Measurements from ENCODE around the gene ITGA11. TPM values are rescaled to one million over a fixed set of nuclear protein-coding genes. Genes with fewer than 3 reads are reported as not detected.
A peak's percentile ranks its signal among the peaks of the same experiment; 100 is the strongest.
"Not testable (repeated sequence)": the region's sequence is repeated elsewhere in the genome, so short reads cannot be mapped to it uniquely, and the experiment has no call there.

ITGA11 gene
- total RNA-seq, 4 donors from 2014 or later = 3.3 to 15.8 (median 8.6) TPM

DNA sequence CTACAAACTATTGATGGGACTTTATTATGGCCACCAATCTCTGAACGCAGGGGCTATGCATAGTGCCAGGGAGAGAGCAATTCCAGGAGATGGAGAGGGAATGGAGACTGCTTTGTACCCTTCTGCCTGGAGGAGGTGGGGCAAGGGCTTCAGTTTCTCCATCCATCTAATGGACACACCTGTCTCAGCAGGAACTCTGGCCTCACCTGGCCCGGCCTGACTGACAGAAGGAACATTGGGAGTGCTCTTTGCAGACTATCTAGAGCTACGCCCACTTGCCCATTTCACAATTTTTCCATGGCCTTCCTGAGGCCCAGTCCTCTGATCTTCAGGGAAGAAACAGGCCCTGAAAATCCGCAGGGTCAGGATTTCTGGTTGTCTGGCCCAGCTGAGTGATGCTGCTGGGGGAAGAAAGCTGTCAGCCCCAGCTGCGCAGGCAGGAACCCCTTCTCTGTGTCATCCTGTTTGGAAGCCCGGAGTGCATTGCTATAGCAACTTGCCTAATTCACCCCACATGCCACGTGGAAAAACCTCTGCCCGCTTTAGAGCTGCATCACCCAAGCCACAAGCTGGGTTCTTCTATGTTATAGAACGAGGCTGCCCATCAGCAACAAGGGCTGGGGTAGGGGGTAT lies 6.4 kb downstream of the ITGA11 start:
- Histone ChIP-seq H3K36me3 (no peaks in the 10 kb centered on the region), H3K9me3 (no peaks in the 10 kb centered on the region), H3K27ac (replicated peaks in 1 of 4) (no peak overlapping the region), H3K4me3 (no peak overlapping the region), H3K27me3 (peaks cover 0 to 21% (median 0%) of the 10 kb centered on the region in 4 donors), H3K4me1 (peaks cover 0 to 7% (median 2%) of the 10 kb centered on the region in 4 donors)
- intact Hi-C loops (cut with DNase I) = no loop called here
- no peak for TF ChIP-seq EP300 (IDR thresholded peaks at IDR 0.05)
- no peak for DNase-seq (ENCODE audit: extremely low spot score)
- WGBS = 64% methylated on average over 6 of the region's 9 CpGs

DNA sequence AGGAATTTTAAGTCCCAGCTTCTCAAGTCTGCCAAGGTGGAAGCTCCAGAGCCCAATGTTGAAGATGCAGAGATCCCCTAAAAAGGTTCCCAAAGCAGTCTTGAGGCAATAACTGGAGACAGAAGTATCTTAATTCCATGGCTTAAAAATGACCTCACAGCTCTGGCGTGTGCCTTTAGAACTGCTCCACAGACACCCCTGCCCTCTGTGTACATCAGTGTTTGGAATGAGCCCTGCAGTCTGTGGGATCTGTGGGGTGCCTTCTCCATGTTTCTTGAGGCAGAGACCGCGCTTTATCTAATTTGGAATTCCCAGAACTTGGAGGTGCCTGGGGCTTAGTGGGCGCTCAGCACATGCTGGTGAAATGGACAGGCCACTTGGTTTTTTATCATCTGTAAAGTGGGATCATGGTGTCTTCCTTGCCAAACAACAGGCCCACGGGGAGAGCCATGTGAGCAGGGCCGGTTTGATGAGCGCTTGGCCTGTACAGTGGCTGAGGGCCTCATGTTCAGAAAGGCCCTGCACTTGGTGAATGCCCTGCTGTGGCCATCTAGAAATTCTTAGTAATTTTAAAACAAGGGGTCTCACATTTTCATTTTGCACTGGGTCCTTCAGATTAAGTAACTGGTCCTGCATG lies 7.1 kb downstream of the ITGA11 start:
- peaks cover 0 to 9% (median 0%) of the 10 kb centered on the region in 4 donors for H3K4me1 ChIP-seq
- no peak overlapping the region for H3K27ac ChIP-seq (replicated peaks in 1 of 4)
- H3K27me3 ChIP-seq = peaks cover 0 to 14% (median 0%) of the 10 kb centered on the region in 4 donors
- no peak for TF ChIP-seq POLR2AphosphoS5 (IDR thresholded peaks at IDR 0.05)
- no peak overlapping the region for H3K4me3 ChIP-seq
- 84% methylated on average over 7 of the region's 7 CpGs for WGBS
- no peak for DNase-seq (ENCODE audit: extremely low spot score)
- H3K36me3 ChIP-seq = no peaks in the 10 kb centered on the region
- H3K9me3 ChIP-seq = no peaks in the 10 kb centered on the region
- intact Hi-C loops (cut with DNase I) = no loop called here

DNA sequence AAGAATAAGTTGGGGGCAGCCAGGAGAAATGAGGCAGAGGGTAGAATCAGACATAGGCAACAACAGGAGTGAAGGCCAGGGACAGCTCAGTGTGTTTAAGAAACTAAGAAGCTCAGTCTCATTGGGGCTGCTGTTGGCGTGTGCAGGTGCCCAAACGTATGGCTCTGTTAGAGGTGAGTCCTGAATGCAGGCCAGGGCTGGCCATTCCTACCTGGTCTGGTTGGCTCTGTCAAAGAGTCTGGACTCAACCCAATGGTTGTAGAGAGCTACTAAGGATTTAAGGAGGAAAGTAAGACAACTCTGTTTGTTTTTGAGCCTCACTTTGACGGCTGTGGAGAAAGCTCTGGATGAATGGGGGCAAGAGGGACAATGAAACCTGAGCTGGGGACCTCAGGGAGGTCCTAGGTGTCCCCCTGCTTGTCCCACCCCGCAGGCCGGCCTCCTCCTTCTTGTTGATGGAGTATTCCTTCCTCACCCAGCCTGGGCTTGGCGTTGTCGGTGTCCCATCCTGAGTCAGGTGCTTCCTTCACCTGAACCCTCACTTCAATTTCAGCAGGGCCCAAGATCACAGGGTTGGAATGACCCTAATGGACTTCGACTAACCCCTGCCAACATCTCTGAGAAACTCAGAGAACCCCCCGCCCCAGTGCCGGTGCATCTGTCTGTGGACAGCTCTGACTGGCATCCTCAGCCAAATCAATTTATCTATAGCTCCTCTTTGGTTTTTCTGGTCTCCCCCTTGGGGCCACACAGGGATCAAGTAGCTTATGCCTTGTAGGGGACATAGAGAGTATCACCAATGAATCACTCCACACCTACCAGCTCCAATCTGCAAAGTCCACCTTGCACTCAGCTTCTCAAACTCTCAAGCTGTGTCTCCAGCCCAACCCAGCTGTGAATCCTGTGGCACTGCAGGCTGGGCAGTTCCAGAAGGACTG lies 8.3 kb downstream of the ITGA11 start:
- Histone ChIP-seq H3K36me3 (no peaks in the 10 kb centered on the region), H3K9me3 (no peaks in the 10 kb centered on the region), H3K27me3 (peaks cover 0 to 6% (median 0%) of the 10 kb centered on the region in 4 donors), H3K4me1 (peaks cover 3 to 21% (median 8%) of the 10 kb centered on the region in 4 donors), H3K4me3 (no peak overlapping the region), H3K27ac (replicated peaks in 1 of 4) (no peak overlapping the region)
- intact Hi-C loops (cut with DNase I) = no loop called here
- TF ChIP-seq EP300 (IDR thresholded peaks at IDR 0.05) (no peak), POLR2A (IDR thresholded peaks at IDR 0.05; ENCODE audit: low read depth) (no peak), POLR2AphosphoS5 (IDR thresholded peaks at IDR 0.05) (no peak)
- TF ChIP-seq, protein P1, sequence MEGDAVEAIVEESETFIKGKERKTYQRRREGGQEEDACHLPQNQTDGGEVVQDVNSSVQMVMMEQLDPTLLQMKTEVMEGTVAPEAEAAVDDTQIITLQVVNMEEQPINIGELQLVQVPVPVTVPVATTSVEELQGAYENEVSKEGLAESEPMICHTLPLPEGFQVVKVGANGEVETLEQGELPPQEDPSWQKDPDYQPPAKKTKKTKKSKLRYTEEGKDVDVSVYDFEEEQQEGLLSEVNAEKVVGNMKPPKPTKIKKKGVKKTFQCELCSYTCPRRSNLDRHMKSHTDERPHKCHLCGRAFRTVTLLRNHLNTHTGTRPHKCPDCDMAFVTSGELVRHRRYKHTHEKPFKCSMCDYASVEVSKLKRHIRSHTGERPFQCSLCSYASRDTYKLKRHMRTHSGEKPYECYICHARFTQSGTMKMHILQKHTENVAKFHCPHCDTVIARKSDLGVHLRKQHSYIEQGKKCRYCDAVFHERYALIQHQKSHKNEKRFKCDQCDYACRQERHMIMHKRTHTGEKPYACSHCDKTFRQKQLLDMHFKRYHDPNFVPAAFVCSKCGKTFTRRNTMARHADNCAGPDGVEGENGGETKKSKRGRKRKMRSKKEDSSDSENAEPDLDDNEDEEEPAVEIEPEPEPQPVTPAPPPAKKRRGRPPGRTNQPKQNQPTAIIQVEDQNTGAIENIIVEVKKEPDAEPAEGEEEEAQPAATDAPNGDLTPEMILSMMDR (IDR thresholded peaks at IDR 0.05) = no peak
- DNase-seq (ENCODE audit: extremely low spot score) = no peak
- WGBS = 87% methylated on average over 10 of the region's 10 CpGs

DNA sequence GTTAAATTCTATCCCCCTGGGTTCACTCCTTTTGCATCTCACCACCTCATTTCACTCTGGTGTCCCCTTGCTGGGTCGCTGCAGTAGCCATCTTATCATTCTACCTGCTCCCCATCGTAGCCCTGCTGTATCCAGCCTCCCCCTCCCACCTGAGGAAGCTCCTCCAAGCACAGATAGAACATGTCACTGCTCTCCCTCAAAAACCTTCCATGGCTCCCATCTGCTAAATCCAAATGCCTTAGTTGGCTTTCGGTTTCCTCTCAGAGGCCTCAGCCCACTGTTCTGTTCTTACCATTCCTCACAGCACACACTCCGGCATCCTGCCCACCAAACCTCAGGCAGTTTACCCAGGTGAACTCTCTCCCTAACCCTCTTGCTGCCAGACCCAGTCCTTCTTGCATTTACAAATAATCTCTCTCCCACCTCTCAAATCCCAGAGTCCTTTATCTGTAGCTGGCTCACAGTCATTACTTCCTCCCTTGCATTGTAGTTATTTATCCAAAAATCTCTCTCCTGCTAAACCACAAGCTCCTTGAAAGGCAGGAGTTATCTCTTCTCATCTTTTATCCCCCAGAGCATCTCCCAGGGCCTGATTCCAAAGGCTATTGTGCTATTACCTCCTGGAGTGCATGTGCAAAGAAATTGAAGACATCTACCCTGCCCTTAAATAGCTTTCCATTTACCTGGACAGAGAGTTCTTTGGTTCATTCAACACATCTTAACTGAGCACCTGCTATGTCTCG lies 9.4 kb downstream of the ITGA11 start:
- H3K36me3 ChIP-seq; H3K9me3 ChIP-seq; intact Hi-C loops (cut with DNase I); H3K4me3 ChIP-seq; H3K27me3 ChIP-seq; DNase-seq (ENCODE audit: extremely low spot score); H3K27ac ChIP-seq (replicated peaks in 1 of 4): not testable (repeated sequence)
- WGBS = 87% methylated on average over 5 of the region's 5 CpGs
- H3K4me1 ChIP-seq = peaks cover 3 to 32% (median 17%) of the 10 kb centered on the region in 4 donors

DNA sequence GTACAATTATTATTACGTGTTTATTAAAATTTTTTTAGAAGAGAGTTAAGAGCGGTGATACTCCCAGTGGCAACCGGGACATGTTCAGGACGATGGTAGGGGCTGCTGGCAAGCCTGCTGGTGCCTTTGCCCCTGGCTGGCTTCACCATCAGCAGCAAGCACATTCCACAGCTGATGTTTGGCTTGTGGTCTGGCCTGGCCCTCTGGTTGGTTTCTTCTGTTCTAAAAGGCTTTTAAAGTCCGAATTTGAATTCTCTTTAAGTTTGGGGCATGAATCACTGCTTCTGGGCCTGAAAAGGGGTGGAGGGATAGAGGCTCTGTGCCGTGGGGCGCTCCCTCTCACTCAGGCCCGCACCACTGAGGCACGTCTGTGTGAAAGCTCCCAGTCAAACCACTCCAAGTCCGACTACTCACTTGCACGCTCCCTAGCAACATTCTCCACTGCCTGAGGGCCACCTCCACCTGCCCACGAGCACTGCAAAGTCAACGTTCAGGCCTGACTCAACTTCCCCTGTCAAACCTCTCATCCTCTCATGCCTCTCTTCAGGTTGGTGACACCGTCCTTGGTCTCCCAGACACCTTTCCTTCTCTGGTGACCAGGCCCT lies 10.1 kb downstream of the ITGA11 start:
- DNase-seq (ENCODE audit: extremely low spot score) = no peak
- H3K27ac ChIP-seq (replicated peaks in 1 of 4) = peak overlapping the region in 1 of 4 donors; percentile 7

More for the DNA sequence above, 10.1 kb downstream of the ITGA11 start:
- H3K9me3 ChIP-seq = no peaks in the 10 kb centered on the region
- intact Hi-C loops (cut with DNase I) = no loop called here
- WGBS = 84% methylated on average over 14 of the region's 14 CpGs
- no peaks in the 10 kb centered on the region for H3K36me3 ChIP-seq
- H3K4me3 ChIP-seq = no peak overlapping the region
- peaks cover 3 to 34% (median 17%) of the 10 kb centered on the region in 4 donors for H3K4me1 ChIP-seq
- H3K27me3 ChIP-seq = peaks cover 0 to 6% (median 0%) of the 10 kb centered on the region in 4 donors
- TF ChIP-seq, protein P1 (IDR thresholded peaks at IDR 0.05) = no peak
- TF ChIP-seq POLR2AphosphoS5 (IDR thresholded peaks at IDR 0.05) = no peak
- TF ChIP-seq EP300 (IDR thresholded peaks at IDR 0.05) = no peak
- no peak for TF ChIP-seq POLR2A (IDR thresholded peaks at IDR 0.05; ENCODE audit: low read depth)
